Lower leg skin (tissue), 3 donors: ENCODE data around the gene RNASE2.

Source experiments
- POLR2A ChIP-seq, 2 donors: fragments of 450-650 bp; IDR thresholded peaks; one replicate each; pipeline ENCODE4 v1.6.1; 2016 to 2017; ENCODE audit warnings: antibody characterized with exemption in 2 of 2, mild to moderate bottlenecking in 1 of 2, moderate library complexity in 1 of 2
- TF ChIP-seq, protein P1 (sequence below), 3 donors: fragments of 450-650 bp; IDR thresholded peaks; one replicate each; pipeline ENCODE4 v1.5.1; 2016; ENCODE audit warnings: antibody characterized with exemption in 3 of 3, mild to moderate bottlenecking in 3 of 3, moderate library complexity in 2 of 3

DNA sequence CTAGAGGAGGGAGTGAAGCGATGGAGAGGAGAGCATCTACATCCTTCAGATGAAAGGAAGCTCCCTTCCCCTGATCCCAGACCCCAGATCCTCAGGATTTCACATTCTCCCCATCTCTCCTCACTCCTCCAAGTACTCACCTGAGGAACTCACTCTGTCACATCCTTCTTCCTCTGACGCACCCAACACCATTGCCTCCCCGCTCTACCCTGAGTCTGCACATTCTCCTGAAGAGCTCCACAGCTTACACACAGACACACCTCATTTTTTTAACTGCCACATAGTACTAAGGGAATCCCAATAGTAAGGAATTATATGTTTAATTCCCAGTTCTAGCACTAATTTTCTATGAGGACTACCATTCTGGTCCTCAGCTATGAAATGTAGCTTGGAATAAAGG is 18.2 kb downstream of the RNASE2 start:
- no peak for TF ChIP-seq POLR2A (IDR thresholded peaks at IDR 0.05)
- TF ChIP-seq, protein P1, sequence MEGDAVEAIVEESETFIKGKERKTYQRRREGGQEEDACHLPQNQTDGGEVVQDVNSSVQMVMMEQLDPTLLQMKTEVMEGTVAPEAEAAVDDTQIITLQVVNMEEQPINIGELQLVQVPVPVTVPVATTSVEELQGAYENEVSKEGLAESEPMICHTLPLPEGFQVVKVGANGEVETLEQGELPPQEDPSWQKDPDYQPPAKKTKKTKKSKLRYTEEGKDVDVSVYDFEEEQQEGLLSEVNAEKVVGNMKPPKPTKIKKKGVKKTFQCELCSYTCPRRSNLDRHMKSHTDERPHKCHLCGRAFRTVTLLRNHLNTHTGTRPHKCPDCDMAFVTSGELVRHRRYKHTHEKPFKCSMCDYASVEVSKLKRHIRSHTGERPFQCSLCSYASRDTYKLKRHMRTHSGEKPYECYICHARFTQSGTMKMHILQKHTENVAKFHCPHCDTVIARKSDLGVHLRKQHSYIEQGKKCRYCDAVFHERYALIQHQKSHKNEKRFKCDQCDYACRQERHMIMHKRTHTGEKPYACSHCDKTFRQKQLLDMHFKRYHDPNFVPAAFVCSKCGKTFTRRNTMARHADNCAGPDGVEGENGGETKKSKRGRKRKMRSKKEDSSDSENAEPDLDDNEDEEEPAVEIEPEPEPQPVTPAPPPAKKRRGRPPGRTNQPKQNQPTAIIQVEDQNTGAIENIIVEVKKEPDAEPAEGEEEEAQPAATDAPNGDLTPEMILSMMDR (IDR thresholded peaks at IDR 0.05), result no peak
